ENCODE data around the gene SCNN1A.

SCNN1A gene

DNA sequence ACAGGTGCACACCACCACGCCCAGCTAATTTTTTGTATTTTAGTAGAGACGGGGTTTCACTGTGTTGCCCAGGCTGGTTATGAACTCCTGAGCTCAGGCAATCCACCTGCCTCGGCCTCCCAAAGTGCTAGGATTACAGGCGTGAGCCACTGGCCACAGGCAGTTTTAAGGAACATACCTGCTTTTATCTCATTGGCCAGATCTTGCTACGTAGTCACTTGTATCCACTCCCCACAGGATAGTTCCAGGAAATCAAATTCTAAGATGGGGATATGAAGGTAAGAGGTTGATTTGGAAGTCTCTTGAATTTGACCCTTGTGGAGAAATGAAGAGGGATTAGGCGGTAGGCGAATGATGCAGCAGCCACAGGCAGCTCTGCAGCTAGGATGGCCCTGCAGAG lies 73.6 kb downstream of the SCNN1A start:
- no peaks in the 10 kb centered on the region for H3K9me3 ChIP-seq (ENCODE audit: insufficient read depth, low read depth, low read length)

DNA sequence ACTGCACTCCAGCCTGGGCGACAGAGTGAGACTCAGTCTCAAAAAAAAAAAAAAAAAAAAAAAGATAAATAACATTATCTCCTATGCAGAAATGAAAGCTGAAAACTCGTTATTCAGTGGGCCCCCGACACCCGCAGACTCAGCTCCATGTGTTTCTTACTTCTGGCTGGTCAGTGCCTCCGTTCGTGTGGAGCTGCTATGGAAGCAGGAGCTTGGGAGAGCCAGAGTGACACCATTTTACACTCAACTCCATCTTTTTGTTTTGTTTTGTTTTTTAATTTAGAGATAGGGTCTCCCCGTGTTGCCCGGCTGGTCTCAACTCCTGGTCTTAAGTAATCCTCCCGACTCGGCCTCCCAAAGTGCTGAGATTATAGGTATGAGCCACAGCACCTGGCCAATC lies 78.2 kb downstream of the SCNN1A start:
- Histone ChIP-seq H3K27ac (ENCODE audit: low read length) (no peak overlapping the region), H3K27me3 (ENCODE audit: insufficient read depth, low read length) (no peaks in the 10 kb centered on the region), H3K9me3 (ENCODE audit: insufficient read depth, low read depth, low read length) (no peaks in the 10 kb centered on the region), H3K4me1 (ENCODE audit: insufficient read depth, low read length) (no peaks in the 10 kb centered on the region), H3K36me3 (ENCODE audit: insufficient read depth, low read depth, low read length) (no peaks in the 10 kb centered on the region), H3K9ac (ENCODE audit: low read depth, low read length) (no peak overlapping the region), H3K4me3 (ENCODE audit: low read length) (no peak overlapping the region)

More for the DNA sequence above, 73.6 kb downstream of the SCNN1A start:
- H3K9ac ChIP-seq (ENCODE audit: low read depth, low read length): no peak overlapping the region
- no peak overlapping the region for H3K4me3 ChIP-seq (ENCODE audit: low read length)
- H3K4me1 ChIP-seq (ENCODE audit: insufficient read depth, low read length): no peaks in the 10 kb centered on the region
- no peak overlapping the region for H3K27ac ChIP-seq (ENCODE audit: low read length)
- H3K27me3 ChIP-seq (ENCODE audit: insufficient read depth, low read length): no peaks in the 10 kb centered on the region; the same call in 1 of the 2 replicates
- H3K36me3 ChIP-seq (ENCODE audit: insufficient read depth, low read depth, low read length): no peaks in the 10 kb centered on the region

All from iPS-20b (cell line).